Liver (tissue), 9 donors: ENCODE data around the gene DCBLD2. TPM values are rescaled to one million over a fixed set of nuclear protein-coding genes. Genes with fewer than 3 reads are reported as not detected.

Source experiments
- DNase-seq: peaks from one replicate; pipeline ENCODE4 v3.0.0-alpha.2; 2017; ENCODE audit warnings: low spot score
- H3K27ac ChIP-seq, 2 donors: one replicate each; pipeline ENCODE4 v1.7.0; 2013; ENCODE audit warnings: inconsistent platforms in 2 of 2, low read length in 2 of 2, control low read depth in 1 of 2, low read depth in 1 of 2, mild to moderate bottlenecking in 1 of 2
- H3K27me3 ChIP-seq, 4 donors: one replicate each; pipeline versions ENCODE4 v1.6.1 to v1.7.0; 2013; ENCODE audit warnings: low read length in 3 of 4, inconsistent platforms in 1 of 4, mild to moderate bottlenecking in 1 of 4, moderate library complexity in 1 of 4; ENCODE audit not compliant: control insufficient read depth in 4 of 4, insufficient read depth in 4 of 4
- H3K36me3 ChIP-seq, 4 donors: one replicate each; pipeline versions ENCODE4 v1.6.1 to v1.7.0; 2013; ENCODE audit warnings: low read length in 3 of 4, mild to moderate bottlenecking in 3 of 4, low read depth in 1 of 4, moderate library complexity in 1 of 4; ENCODE audit not compliant: control insufficient read depth in 4 of 4, insufficient read depth in 3 of 4
- H3K4me1 ChIP-seq, 4 donors: one replicate each; pipeline versions ENCODE4 v1.6.1 to v1.7.0; 2013; ENCODE audit warnings: low read length in 3 of 4, mild to moderate bottlenecking in 3 of 4, moderate library complexity in 1 of 4; ENCODE audit not compliant: control insufficient read depth in 4 of 4, insufficient read depth in 4 of 4
- H3K4me3 ChIP-seq, 3 donors: one replicate each; pipeline versions ENCODE4 v1.6.1 to v1.7.0; 2013; ENCODE audit warnings: low read length in 3 of 3, control low read depth in 1 of 3, low read depth in 1 of 3, mild to moderate bottlenecking in 1 of 3
- H3K9ac ChIP-seq, 2 donors: one replicate each; pipeline ENCODE4 v1.7.0; 2013; ENCODE audit warnings: low read length in 2 of 2, mild to moderate bottlenecking in 2 of 2, moderate library complexity in 2 of 2, control low read depth in 1 of 2, low read depth in 1 of 2
- H3K9me3 ChIP-seq, 4 donors: one replicate each; pipeline versions ENCODE4 v1.6.1 to v1.7.0; 2013; ENCODE audit warnings: low read length in 3 of 4; ENCODE audit not compliant: control insufficient read depth in 4 of 4
- EGR1 ChIP-seq, 2 donors: IDR thresholded peaks; 2 replicates each; pipeline ENCODE4 v1.6.1; 2016 to 2018; ENCODE audit warnings: antibody characterized with exemption in 2 of 2, low read depth in 2 of 2
- FOXA1 ChIP-seq: IDR thresholded peaks from 2 replicates; pipeline ENCODE4 v1.6.1; 2016; ENCODE audit warnings: antibody characterized with exemption
- FOXA2 ChIP-seq: IDR thresholded peaks from 2 replicates; pipeline ENCODE4 v1.6.1; 2016; ENCODE audit warnings: antibody characterized with exemption
- GABPA ChIP-seq, 2 donors: IDR thresholded peaks in 1 of 2; conservative IDR thresholded peaks in 1 of 2; 2 replicates each; pipeline ENCODE4 v1.6.1; 2016; ENCODE audit warnings: antibody characterized with exemption in 2 of 2, mild to moderate bottlenecking in 1 of 2, moderate library complexity in 1 of 2
- HNF4A ChIP-seq, 2 donors: conservative IDR thresholded peaks; 2 replicates each; pipeline ENCODE4 v1.6.1; 2016; ENCODE audit warnings: antibody characterized with exemption in 2 of 2, mild to moderate bottlenecking in 2 of 2
- HNF4G ChIP-seq: IDR thresholded peaks from 2 replicates; pipeline ENCODE4 v1.6.1; 2016; ENCODE audit warnings: antibody characterized with exemption
- JUND ChIP-seq, 2 donors: IDR thresholded peaks; 2 replicates each; pipeline ENCODE4 v1.6.1; 2016; ENCODE audit warnings: antibody characterized with exemption in 2 of 2
- NR2F2 ChIP-seq: IDR thresholded peaks from 2 replicates; pipeline ENCODE4 v1.6.1; 2016; ENCODE audit warnings: antibody characterized with exemption
- RAD21 ChIP-seq, 2 donors: IDR thresholded peaks; 2 replicates each; pipeline ENCODE4 v1.6.1; 2016; ENCODE audit warnings: antibody characterized with exemption in 2 of 2, mild to moderate bottlenecking in 2 of 2
- RXRA ChIP-seq, 2 donors: IDR thresholded peaks; 2 replicates each; pipeline ENCODE4 v1.6.1; 2017 to 2018; ENCODE audit warnings: antibody characterized with exemption in 2 of 2, mild to moderate bottlenecking in 1 of 2
- SP1 ChIP-seq: IDR thresholded peaks from 2 replicates; pipeline ENCODE4 v1.6.1; 2018; ENCODE audit warnings: antibody characterized with exemption, mild to moderate bottlenecking
- TAF1 ChIP-seq: conservative IDR thresholded peaks from 2 replicates; pipeline ENCODE4 v1.6.1; 2016; ENCODE audit warnings: antibody characterized with exemption, mild to moderate bottlenecking
- YY1 ChIP-seq: IDR thresholded peaks from 2 replicates; pipeline ENCODE4 v1.6.1; 2016; ENCODE audit warnings: antibody characterized with exemption, mild to moderate bottlenecking
- WGBS: extraction: QIAGEN DNeasy Blood & Tissue Kit; methylation state at CpG from one replicate; pipeline ENCODE4 v1.1.7; 2013; 5-methylcytosine and 5-hydroxymethylcytosine counted together
- polyA plus RNA-seq, 2 donors: library from polyadenylated mRNA; stranded (reverse) in 1 of 2; unstranded in 1 of 2; fragments of 200-250 nt in 1 of 2; fragments of >200 nt in 1 of 2; fragmentation: Nextera tagmentation in 1 of 2; extraction: Ambion mirVana in 1 of 2; gene quantifications; one replicate each; pipeline versions ENCODE4 v1.2.1 to v1.2.3, GENCODE V29; 2013 to 2015
- total RNA-seq, 2 donors: library from RNA; depleted of rRNA; stranded (reverse); fragments of >200 nt; gene quantifications; one replicate each; pipeline ENCODE4 v1.2.3, GENCODE V29; 2014
- TF ChIP-seq, protein P1 (sequence below): IDR thresholded peaks from 2 replicates; pipeline ENCODE4 v1.6.1; 2016; ENCODE audit warnings: antibody characterized with exemption
- TF ChIP-seq, protein P2 (sequence below): fragments of 150-350 bp; IDR thresholded peaks from 2 replicates; pipeline ENCODE4 v1.5.1; 2017; ENCODE audit warnings: improper control_type of control experiment, low read depth, low read length; ENCODE audit not compliant: missing input control
- TF ChIP-seq, protein P3 (sequence below): IDR thresholded peaks from 2 replicates; pipeline ENCODE4 v1.6.1; 2016; ENCODE audit warnings: antibody characterized with exemption
- TF ChIP-seq, protein P4 (sequence below): IDR thresholded peaks from 2 replicates; pipeline ENCODE4 v1.6.1; 2016; ENCODE audit warnings: antibody characterized with exemption, mild to moderate bottlenecking
- TF ChIP-seq, protein P5 (sequence below): IDR thresholded peaks from 2 replicates; pipeline ENCODE4 v1.6.1; 2016; ENCODE audit warnings: antibody characterized with exemption
- donor health status: healthy.
- donor health status: healthy.
- donor health status: healthy.
- donor health status: healthy.
- donor health status: healthy.

Gene DCBLD2
- total and polyA plus RNA-seq, 4 donors, result 4.7 to 14.7 (median 9.1) TPM

DNA sequence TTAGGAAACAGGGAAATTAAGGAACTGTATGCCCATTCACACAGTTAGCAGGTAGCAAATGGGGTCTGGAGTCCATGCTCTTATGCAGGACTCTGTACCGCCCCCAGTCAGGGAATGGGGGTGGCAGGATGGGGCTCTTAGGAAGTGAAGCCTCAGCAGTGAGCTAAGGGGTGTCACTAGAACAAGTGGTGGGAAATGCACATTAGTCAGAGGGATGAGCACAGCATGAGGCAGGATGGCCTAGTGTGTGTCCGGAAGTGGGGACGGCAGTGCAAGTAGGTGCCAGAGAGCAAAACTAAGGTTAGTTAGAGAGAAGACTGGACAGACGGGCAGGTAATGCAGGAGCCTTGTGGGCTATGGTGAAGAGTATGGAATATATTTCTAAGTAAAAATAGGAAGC lies 77.7 kb downstream of the DCBLD2 start:
- Histone ChIP-seq H3K4me3 (no peak overlapping the region), H3K27ac (no peak overlapping the region), H3K36me3 (peaks cover 0 to 10% (median 3%) of the 10 kb centered on the region in 4 donors), H3K9me3 (no peaks in the 10 kb centered on the region), H3K27me3 (no peaks in the 10 kb centered on the region), H3K9ac (no peak overlapping the region), H3K4me1 (no peaks in the 10 kb centered on the region)
- TF ChIP-seq GABPA (IDR thresholded peaks at IDR 0.05 in 1 of 2, conservative IDR thresholded peaks at IDR 0.05 in 1 of 2), result no peak
- TF ChIP-seq NR2F2, result no peak
- no peak for TF ChIP-seq RAD21 (IDR thresholded peaks at IDR 0.05)
- TF ChIP-seq, protein P1, sequence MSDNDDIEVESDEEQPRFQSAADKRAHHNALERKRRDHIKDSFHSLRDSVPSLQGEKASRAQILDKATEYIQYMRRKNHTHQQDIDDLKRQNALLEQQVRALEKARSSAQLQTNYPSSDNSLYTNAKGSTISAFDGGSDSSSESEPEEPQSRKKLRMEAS, result no peak
- TF ChIP-seq, protein P2, sequence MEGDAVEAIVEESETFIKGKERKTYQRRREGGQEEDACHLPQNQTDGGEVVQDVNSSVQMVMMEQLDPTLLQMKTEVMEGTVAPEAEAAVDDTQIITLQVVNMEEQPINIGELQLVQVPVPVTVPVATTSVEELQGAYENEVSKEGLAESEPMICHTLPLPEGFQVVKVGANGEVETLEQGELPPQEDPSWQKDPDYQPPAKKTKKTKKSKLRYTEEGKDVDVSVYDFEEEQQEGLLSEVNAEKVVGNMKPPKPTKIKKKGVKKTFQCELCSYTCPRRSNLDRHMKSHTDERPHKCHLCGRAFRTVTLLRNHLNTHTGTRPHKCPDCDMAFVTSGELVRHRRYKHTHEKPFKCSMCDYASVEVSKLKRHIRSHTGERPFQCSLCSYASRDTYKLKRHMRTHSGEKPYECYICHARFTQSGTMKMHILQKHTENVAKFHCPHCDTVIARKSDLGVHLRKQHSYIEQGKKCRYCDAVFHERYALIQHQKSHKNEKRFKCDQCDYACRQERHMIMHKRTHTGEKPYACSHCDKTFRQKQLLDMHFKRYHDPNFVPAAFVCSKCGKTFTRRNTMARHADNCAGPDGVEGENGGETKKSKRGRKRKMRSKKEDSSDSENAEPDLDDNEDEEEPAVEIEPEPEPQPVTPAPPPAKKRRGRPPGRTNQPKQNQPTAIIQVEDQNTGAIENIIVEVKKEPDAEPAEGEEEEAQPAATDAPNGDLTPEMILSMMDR, result no peak
- TF ChIP-seq FOXA1, result no peak
- DNase-seq, result no peak
- WGBS, result 97% methylated on average over 4 of the region's 4 CpGs

DNA sequence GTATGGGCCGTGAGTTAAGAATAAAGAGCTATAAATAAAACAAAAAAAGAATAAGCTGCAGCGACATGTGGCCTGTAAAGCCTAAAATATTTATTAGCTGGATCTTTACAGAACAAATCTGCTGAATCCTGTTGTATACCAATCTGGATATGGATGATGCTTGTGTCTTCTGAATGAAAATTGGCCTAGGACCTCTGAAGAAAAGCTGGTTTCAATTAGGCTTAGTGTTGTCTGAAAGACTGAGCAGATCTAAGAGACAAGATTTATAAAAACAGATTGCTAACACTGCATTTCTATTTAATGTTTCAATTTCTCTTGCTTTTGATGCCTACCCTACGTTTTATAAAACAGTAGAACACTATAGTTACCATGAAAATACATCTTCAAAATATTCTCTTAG lies 80.4 kb downstream of the DCBLD2 start:
- Histone ChIP-seq H3K4me1 (no peaks in the 10 kb centered on the region), H3K9me3 (no peaks in the 10 kb centered on the region), H3K27ac (no peak overlapping the region), H3K36me3 (peaks cover 0 to 15% (median 4%) of the 10 kb centered on the region in 4 donors), H3K27me3 (no peaks in the 10 kb centered on the region), H3K9ac (no peak overlapping the region), H3K4me3 (no peak overlapping the region)
- no peak for TF ChIP-seq YY1
- TF ChIP-seq HNF4A (conservative IDR thresholded peaks at IDR 0.05), result no peak
- no peak for TF ChIP-seq HNF4G
- TF ChIP-seq GABPA (IDR thresholded peaks at IDR 0.05 in 1 of 2, conservative IDR thresholded peaks at IDR 0.05 in 1 of 2), result no peak
- no peak for TF ChIP-seq RXRA (IDR thresholded peaks at IDR 0.05)
- TF ChIP-seq, protein P3, sequence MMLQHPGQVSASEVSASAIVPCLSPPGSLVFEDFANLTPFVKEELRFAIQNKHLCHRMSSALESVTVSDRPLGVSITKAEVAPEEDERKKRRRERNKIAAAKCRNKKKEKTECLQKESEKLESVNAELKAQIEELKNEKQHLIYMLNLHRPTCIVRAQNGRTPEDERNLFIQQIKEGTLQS, result no peak
- no peak for TF ChIP-seq SP1
- TF ChIP-seq, protein P4, sequence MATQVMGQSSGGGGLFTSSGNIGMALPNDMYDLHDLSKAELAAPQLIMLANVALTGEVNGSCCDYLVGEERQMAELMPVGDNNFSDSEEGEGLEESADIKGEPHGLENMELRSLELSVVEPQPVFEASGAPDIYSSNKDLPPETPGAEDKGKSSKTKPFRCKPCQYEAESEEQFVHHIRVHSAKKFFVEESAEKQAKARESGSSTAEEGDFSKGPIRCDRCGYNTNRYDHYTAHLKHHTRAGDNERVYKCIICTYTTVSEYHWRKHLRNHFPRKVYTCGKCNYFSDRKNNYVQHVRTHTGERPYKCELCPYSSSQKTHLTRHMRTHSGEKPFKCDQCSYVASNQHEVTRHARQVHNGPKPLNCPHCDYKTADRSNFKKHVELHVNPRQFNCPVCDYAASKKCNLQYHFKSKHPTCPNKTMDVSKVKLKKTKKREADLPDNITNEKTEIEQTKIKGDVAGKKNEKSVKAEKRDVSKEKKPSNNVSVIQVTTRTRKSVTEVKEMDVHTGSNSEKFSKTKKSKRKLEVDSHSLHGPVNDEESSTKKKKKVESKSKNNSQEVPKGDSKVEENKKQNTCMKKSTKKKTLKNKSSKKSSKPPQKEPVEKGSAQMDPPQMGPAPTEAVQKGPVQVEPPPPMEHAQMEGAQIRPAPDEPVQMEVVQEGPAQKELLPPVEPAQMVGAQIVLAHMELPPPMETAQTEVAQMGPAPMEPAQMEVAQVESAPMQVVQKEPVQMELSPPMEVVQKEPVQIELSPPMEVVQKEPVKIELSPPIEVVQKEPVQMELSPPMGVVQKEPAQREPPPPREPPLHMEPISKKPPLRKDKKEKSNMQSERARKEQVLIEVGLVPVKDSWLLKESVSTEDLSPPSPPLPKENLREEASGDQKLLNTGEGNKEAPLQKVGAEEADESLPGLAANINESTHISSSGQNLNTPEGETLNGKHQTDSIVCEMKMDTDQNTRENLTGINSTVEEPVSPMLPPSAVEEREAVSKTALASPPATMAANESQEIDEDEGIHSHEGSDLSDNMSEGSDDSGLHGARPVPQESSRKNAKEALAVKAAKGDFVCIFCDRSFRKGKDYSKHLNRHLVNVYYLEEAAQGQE, result no peak
- TF ChIP-seq, protein P2, result no peak
- TF ChIP-seq FOXA2, result no peak
- TF ChIP-seq TAF1, result no peak
- no peak for TF ChIP-seq RAD21 (IDR thresholded peaks at IDR 0.05)
- TF ChIP-seq, protein P1, result no peak
- TF ChIP-seq FOXA1, result no peak
- TF ChIP-seq EGR1 (IDR thresholded peaks at IDR 0.05; ENCODE audit: low read depth in 2 of 2), result no peak
- TF ChIP-seq, protein P5, sequence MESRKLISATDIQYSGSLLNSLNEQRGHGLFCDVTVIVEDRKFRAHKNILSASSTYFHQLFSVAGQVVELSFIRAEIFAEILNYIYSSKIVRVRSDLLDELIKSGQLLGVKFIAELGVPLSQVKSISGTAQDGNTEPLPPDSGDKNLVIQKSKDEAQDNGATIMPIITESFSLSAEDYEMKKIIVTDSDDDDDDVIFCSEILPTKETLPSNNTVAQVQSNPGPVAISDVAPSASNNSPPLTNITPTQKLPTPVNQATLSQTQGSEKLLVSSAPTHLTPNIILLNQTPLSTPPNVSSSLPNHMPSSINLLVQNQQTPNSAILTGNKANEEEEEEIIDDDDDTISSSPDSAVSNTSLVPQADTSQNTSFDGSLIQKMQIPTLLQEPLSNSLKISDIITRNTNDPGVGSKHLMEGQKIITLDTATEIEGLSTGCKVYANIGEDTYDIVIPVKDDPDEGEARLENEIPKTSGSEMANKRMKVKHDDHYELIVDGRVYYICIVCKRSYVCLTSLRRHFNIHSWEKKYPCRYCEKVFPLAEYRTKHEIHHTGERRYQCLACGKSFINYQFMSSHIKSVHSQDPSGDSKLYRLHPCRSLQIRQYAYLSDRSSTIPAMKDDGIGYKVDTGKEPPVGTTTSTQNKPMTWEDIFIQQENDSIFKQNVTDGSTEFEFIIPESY, result no peak
- no peak for TF ChIP-seq JUND (IDR thresholded peaks at IDR 0.05)
- TF ChIP-seq NR2F2, result no peak
- WGBS, result 74% methylated on average over 3 of the region's 3 CpGs
- DNase-seq, result no peak
